Liver (tissue), 9 donors: ENCODE data around the gene SAFB2. TPM values are rescaled to one million over a fixed set of nuclear protein-coding genes. Genes with fewer than 3 reads are reported as not detected.

ENCODE experiments used
- DNase-seq: peaks from one replicate; pipeline ENCODE4 v3.0.0-alpha.2; 2017; ENCODE audit warnings: low spot score
- H3K27ac ChIP-seq, 2 donors: one replicate each; pipeline ENCODE4 v1.7.0; 2013; ENCODE audit warnings: inconsistent platforms in 2 of 2, low read length in 2 of 2, control low read depth in 1 of 2, low read depth in 1 of 2, mild to moderate bottlenecking in 1 of 2
- H3K27me3 ChIP-seq, 4 donors: one replicate each; pipeline versions ENCODE4 v1.6.1 to v1.7.0; 2013; ENCODE audit warnings: low read length in 3 of 4, inconsistent platforms in 1 of 4, mild to moderate bottlenecking in 1 of 4, moderate library complexity in 1 of 4; ENCODE audit not compliant: control insufficient read depth in 4 of 4, insufficient read depth in 4 of 4
- H3K36me3 ChIP-seq, 4 donors: one replicate each; pipeline versions ENCODE4 v1.6.1 to v1.7.0; 2013; ENCODE audit warnings: low read length in 3 of 4, mild to moderate bottlenecking in 3 of 4, low read depth in 1 of 4, moderate library complexity in 1 of 4; ENCODE audit not compliant: control insufficient read depth in 4 of 4, insufficient read depth in 3 of 4
- H3K4me1 ChIP-seq, 4 donors: one replicate each; pipeline versions ENCODE4 v1.6.1 to v1.7.0; 2013; ENCODE audit warnings: low read length in 3 of 4, mild to moderate bottlenecking in 3 of 4, moderate library complexity in 1 of 4; ENCODE audit not compliant: control insufficient read depth in 4 of 4, insufficient read depth in 4 of 4
- H3K4me3 ChIP-seq, 3 donors: one replicate each; pipeline versions ENCODE4 v1.6.1 to v1.7.0; 2013; ENCODE audit warnings: low read length in 3 of 3, control low read depth in 1 of 3, low read depth in 1 of 3, mild to moderate bottlenecking in 1 of 3
- H3K9ac ChIP-seq, 2 donors: one replicate each; pipeline ENCODE4 v1.7.0; 2013; ENCODE audit warnings: low read length in 2 of 2, mild to moderate bottlenecking in 2 of 2, moderate library complexity in 2 of 2, control low read depth in 1 of 2, low read depth in 1 of 2
- H3K9me3 ChIP-seq, 4 donors: one replicate each; pipeline versions ENCODE4 v1.6.1 to v1.7.0; 2013; ENCODE audit warnings: low read length in 3 of 4; ENCODE audit not compliant: control insufficient read depth in 4 of 4
- EGR1 ChIP-seq, 2 donors: IDR thresholded peaks; 2 replicates each; pipeline ENCODE4 v1.6.1; 2016 to 2018; ENCODE audit warnings: antibody characterized with exemption in 2 of 2, low read depth in 2 of 2
- FOXA1 ChIP-seq: IDR thresholded peaks from 2 replicates; pipeline ENCODE4 v1.6.1; 2016; ENCODE audit warnings: antibody characterized with exemption
- FOXA2 ChIP-seq: IDR thresholded peaks from 2 replicates; pipeline ENCODE4 v1.6.1; 2016; ENCODE audit warnings: antibody characterized with exemption
- GABPA ChIP-seq, 2 donors: IDR thresholded peaks in 1 of 2; conservative IDR thresholded peaks in 1 of 2; 2 replicates each; pipeline ENCODE4 v1.6.1; 2016; ENCODE audit warnings: antibody characterized with exemption in 2 of 2, mild to moderate bottlenecking in 1 of 2, moderate library complexity in 1 of 2
- HNF4A ChIP-seq, 2 donors: conservative IDR thresholded peaks; 2 replicates each; pipeline ENCODE4 v1.6.1; 2016; ENCODE audit warnings: antibody characterized with exemption in 2 of 2, mild to moderate bottlenecking in 2 of 2
- HNF4G ChIP-seq: IDR thresholded peaks from 2 replicates; pipeline ENCODE4 v1.6.1; 2016; ENCODE audit warnings: antibody characterized with exemption
- JUND ChIP-seq, 2 donors: IDR thresholded peaks; 2 replicates each; pipeline ENCODE4 v1.6.1; 2016; ENCODE audit warnings: antibody characterized with exemption in 2 of 2
- NR2F2 ChIP-seq: IDR thresholded peaks from 2 replicates; pipeline ENCODE4 v1.6.1; 2016; ENCODE audit warnings: antibody characterized with exemption
- RAD21 ChIP-seq, 2 donors: IDR thresholded peaks; 2 replicates each; pipeline ENCODE4 v1.6.1; 2016; ENCODE audit warnings: antibody characterized with exemption in 2 of 2, mild to moderate bottlenecking in 2 of 2
- RXRA ChIP-seq, 2 donors: IDR thresholded peaks; 2 replicates each; pipeline ENCODE4 v1.6.1; 2017 to 2018; ENCODE audit warnings: antibody characterized with exemption in 2 of 2, mild to moderate bottlenecking in 1 of 2
- SP1 ChIP-seq: IDR thresholded peaks from 2 replicates; pipeline ENCODE4 v1.6.1; 2018; ENCODE audit warnings: antibody characterized with exemption, mild to moderate bottlenecking
- TAF1 ChIP-seq: conservative IDR thresholded peaks from 2 replicates; pipeline ENCODE4 v1.6.1; 2016; ENCODE audit warnings: antibody characterized with exemption, mild to moderate bottlenecking
- YY1 ChIP-seq: IDR thresholded peaks from 2 replicates; pipeline ENCODE4 v1.6.1; 2016; ENCODE audit warnings: antibody characterized with exemption, mild to moderate bottlenecking
- WGBS: extraction: QIAGEN DNeasy Blood & Tissue Kit; methylation state at CpG from one replicate; pipeline ENCODE4 v1.1.7; 2013; 5-methylcytosine and 5-hydroxymethylcytosine counted together
- polyA plus RNA-seq, 2 donors: library from polyadenylated mRNA; stranded (reverse) in 1 of 2; unstranded in 1 of 2; fragments of 200-250 nt in 1 of 2; fragments of >200 nt in 1 of 2; fragmentation: Nextera tagmentation in 1 of 2; extraction: Ambion mirVana in 1 of 2; gene quantifications; one replicate each; pipeline versions ENCODE4 v1.2.1 to v1.2.3, GENCODE V29; 2013 to 2015
- total RNA-seq, 2 donors: library from RNA; depleted of rRNA; stranded (reverse); fragments of >200 nt; gene quantifications; one replicate each; pipeline ENCODE4 v1.2.3, GENCODE V29; 2014
- TF ChIP-seq, protein P1 (sequence below): IDR thresholded peaks from 2 replicates; pipeline ENCODE4 v1.6.1; 2016; ENCODE audit warnings: antibody characterized with exemption
- TF ChIP-seq, protein P2 (sequence below): IDR thresholded peaks from 2 replicates; pipeline ENCODE4 v1.6.1; 2016; ENCODE audit warnings: antibody characterized with exemption
- TF ChIP-seq, protein P3 (sequence below): IDR thresholded peaks from 2 replicates; pipeline ENCODE4 v1.6.1; 2016; ENCODE audit warnings: antibody characterized with exemption, mild to moderate bottlenecking
- TF ChIP-seq, protein P4 (sequence below): fragments of 150-350 bp; IDR thresholded peaks from 2 replicates; pipeline ENCODE4 v1.5.1; 2017; ENCODE audit warnings: improper control_type of control experiment, low read depth, low read length; ENCODE audit not compliant: missing input control
- TF ChIP-seq, protein P5 (sequence below): IDR thresholded peaks from 2 replicates; pipeline ENCODE4 v1.6.1; 2016; ENCODE audit warnings: antibody characterized with exemption
- donor health status: healthy.
- donor health status: healthy.
- donor health status: healthy.
- donor health status: healthy.
- donor health status: healthy.

SAFB2 gene
- total and polyA plus RNA-seq, 4 donors: 18.7 to 57.8 (median 28.5) TPM

DNA sequence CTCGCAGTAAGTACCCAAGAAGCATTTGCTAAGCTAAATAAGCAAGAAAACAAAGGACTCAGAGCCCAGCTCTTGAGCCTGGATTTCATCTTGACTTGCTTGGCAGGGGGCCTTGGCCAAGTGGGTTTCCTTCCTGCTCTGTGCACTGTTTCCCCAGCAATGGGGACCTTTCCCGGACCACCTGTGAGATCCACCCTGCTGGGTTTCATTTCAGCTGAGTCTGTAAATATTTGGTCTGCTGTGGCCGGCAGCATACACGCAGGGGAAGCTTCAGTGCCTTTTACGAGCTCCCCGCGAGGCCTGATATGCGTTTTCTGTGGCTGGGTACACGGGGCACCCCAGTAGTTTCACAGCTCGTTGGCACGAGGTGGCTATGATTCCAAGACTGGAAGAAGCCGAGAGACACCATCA, 42.4 kb downstream of the SAFB2 start:
- peaks cover 0 to 5% (median 2%) of the 10 kb centered on the region in 4 donors for H3K4me1 ChIP-seq
- no peak overlapping the region for H3K4me3 ChIP-seq
- WGBS: 78% methylated on average over 12 of the region's 12 CpGs
- no peak for TF ChIP-seq EGR1 (IDR thresholded peaks at IDR 0.05; ENCODE audit: low read depth in 2 of 2)
- no peak for TF ChIP-seq JUND (IDR thresholded peaks at IDR 0.05)
- no peak for TF ChIP-seq GABPA (IDR thresholded peaks at IDR 0.05 in 1 of 2, conservative IDR thresholded peaks at IDR 0.05 in 1 of 2)
- no peak for TF ChIP-seq RXRA (IDR thresholded peaks at IDR 0.05)
- no peak for TF ChIP-seq FOXA1
- TF ChIP-seq RAD21 (IDR thresholded peaks at IDR 0.05): no peak
- no peak for TF ChIP-seq NR2F2
- TF ChIP-seq, protein P1, sequence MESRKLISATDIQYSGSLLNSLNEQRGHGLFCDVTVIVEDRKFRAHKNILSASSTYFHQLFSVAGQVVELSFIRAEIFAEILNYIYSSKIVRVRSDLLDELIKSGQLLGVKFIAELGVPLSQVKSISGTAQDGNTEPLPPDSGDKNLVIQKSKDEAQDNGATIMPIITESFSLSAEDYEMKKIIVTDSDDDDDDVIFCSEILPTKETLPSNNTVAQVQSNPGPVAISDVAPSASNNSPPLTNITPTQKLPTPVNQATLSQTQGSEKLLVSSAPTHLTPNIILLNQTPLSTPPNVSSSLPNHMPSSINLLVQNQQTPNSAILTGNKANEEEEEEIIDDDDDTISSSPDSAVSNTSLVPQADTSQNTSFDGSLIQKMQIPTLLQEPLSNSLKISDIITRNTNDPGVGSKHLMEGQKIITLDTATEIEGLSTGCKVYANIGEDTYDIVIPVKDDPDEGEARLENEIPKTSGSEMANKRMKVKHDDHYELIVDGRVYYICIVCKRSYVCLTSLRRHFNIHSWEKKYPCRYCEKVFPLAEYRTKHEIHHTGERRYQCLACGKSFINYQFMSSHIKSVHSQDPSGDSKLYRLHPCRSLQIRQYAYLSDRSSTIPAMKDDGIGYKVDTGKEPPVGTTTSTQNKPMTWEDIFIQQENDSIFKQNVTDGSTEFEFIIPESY: no peak
- no peak for TF ChIP-seq HNF4G
- TF ChIP-seq, protein P2, sequence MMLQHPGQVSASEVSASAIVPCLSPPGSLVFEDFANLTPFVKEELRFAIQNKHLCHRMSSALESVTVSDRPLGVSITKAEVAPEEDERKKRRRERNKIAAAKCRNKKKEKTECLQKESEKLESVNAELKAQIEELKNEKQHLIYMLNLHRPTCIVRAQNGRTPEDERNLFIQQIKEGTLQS: no peak
- TF ChIP-seq SP1: no peak
- TF ChIP-seq, protein P3, sequence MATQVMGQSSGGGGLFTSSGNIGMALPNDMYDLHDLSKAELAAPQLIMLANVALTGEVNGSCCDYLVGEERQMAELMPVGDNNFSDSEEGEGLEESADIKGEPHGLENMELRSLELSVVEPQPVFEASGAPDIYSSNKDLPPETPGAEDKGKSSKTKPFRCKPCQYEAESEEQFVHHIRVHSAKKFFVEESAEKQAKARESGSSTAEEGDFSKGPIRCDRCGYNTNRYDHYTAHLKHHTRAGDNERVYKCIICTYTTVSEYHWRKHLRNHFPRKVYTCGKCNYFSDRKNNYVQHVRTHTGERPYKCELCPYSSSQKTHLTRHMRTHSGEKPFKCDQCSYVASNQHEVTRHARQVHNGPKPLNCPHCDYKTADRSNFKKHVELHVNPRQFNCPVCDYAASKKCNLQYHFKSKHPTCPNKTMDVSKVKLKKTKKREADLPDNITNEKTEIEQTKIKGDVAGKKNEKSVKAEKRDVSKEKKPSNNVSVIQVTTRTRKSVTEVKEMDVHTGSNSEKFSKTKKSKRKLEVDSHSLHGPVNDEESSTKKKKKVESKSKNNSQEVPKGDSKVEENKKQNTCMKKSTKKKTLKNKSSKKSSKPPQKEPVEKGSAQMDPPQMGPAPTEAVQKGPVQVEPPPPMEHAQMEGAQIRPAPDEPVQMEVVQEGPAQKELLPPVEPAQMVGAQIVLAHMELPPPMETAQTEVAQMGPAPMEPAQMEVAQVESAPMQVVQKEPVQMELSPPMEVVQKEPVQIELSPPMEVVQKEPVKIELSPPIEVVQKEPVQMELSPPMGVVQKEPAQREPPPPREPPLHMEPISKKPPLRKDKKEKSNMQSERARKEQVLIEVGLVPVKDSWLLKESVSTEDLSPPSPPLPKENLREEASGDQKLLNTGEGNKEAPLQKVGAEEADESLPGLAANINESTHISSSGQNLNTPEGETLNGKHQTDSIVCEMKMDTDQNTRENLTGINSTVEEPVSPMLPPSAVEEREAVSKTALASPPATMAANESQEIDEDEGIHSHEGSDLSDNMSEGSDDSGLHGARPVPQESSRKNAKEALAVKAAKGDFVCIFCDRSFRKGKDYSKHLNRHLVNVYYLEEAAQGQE: no peak
- no peak for DNase-seq
- no peaks in the 10 kb centered on the region for H3K27me3 ChIP-seq
- H3K27ac ChIP-seq: no peak overlapping the region
- no peak overlapping the region for H3K9ac ChIP-seq
- H3K9me3 ChIP-seq: no peaks in the 10 kb centered on the region
- no peaks in the 10 kb centered on the region for H3K36me3 ChIP-seq

DNA sequence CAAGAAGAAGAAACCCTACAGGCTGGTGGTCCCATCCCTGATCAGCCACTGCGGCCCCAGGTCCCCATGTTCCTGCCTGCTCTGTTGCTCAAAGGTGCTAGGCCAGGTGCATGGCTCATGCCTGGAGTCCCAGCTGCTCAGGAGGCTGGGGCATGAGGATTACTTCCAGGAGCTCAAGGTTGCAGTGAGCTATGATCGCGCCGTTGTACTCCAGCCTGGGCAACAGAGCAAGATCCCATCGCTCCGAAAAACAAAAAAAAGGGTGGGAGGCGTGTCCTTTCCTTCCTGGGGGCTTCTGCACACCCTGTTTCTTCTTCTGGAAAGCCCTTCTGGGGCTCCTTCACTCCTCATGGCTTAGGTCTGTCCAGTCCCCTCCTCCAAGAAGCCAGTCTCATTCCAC, 42.9 kb downstream of the SAFB2 start:
- WGBS: 98% methylated on average over 7 of the region's 7 CpGs

More for the DNA sequence above, 42.9 kb downstream of the SAFB2 start:
- Histone ChIP-seq H3K9ac (no peak overlapping the region), H3K4me1 (peaks cover 0 to 5% (median 2%) of the 10 kb centered on the region in 4 donors), H3K4me3 (no peak overlapping the region), H3K27me3 (no peaks in the 10 kb centered on the region), H3K27ac (no peak overlapping the region), H3K9me3 (no peaks in the 10 kb centered on the region), H3K36me3 (no peaks in the 10 kb centered on the region)
- DNase-seq: no peak
- no peak for TF ChIP-seq HNF4A (conservative IDR thresholded peaks at IDR 0.05)
- TF ChIP-seq, protein P4, sequence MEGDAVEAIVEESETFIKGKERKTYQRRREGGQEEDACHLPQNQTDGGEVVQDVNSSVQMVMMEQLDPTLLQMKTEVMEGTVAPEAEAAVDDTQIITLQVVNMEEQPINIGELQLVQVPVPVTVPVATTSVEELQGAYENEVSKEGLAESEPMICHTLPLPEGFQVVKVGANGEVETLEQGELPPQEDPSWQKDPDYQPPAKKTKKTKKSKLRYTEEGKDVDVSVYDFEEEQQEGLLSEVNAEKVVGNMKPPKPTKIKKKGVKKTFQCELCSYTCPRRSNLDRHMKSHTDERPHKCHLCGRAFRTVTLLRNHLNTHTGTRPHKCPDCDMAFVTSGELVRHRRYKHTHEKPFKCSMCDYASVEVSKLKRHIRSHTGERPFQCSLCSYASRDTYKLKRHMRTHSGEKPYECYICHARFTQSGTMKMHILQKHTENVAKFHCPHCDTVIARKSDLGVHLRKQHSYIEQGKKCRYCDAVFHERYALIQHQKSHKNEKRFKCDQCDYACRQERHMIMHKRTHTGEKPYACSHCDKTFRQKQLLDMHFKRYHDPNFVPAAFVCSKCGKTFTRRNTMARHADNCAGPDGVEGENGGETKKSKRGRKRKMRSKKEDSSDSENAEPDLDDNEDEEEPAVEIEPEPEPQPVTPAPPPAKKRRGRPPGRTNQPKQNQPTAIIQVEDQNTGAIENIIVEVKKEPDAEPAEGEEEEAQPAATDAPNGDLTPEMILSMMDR: no peak
- no peak for TF ChIP-seq EGR1 (IDR thresholded peaks at IDR 0.05; ENCODE audit: low read depth in 2 of 2)
- TF ChIP-seq NR2F2: no peak
- no peak for TF ChIP-seq YY1
- no peak for TF ChIP-seq SP1
- TF ChIP-seq RXRA (IDR thresholded peaks at IDR 0.05): no peak
- TF ChIP-seq FOXA2: no peak
- TF ChIP-seq, protein P5, sequence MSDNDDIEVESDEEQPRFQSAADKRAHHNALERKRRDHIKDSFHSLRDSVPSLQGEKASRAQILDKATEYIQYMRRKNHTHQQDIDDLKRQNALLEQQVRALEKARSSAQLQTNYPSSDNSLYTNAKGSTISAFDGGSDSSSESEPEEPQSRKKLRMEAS: no peak
- TF ChIP-seq TAF1: no peak
- TF ChIP-seq, protein P3: no peak
- TF ChIP-seq, protein P1: no peak
- no peak for TF ChIP-seq RAD21 (IDR thresholded peaks at IDR 0.05)
- TF ChIP-seq FOXA1: no peak
